HG02759 (cell line): ENCODE measurements around the gene TCF15.
"Not testable (repeated sequence)": the region's sequence is repeated elsewhere in the genome, so short reads cannot be mapped to it uniquely, and the experiment has no call there.

ENCODE experiments used
- ATAC-seq: cut with Tn5 transposase; IDR thresholded peaks from one replicate; pipeline ENCODE4 v1.9.1; 2021; ENCODE audit warnings: mild to moderate bottlenecking, moderate library complexity; ENCODE audit not compliant: unreplicated experiment

TCF15 gene

GRCh38 chr20:584161-584970, 25.7 kb downstream of the TCF15 start:
- no peak for ATAC-seq

GRCh38 chr20:582204-582603, 27.9 kb downstream of the TCF15 start:
- ATAC-seq: no peak

GRCh38 chr20:578940-579690, 31.0 kb downstream of the TCF15 start:
- ATAC-seq: not testable (repeated sequence)

GRCh38 chr20:577167-577791, 32.8 kb downstream of the TCF15 start:
- no peak for ATAC-seq

- ATAC-seq: no peak
Observed at GRCh38 chr20:576156-576555, 34.0 kb downstream of the TCF15 start.

- no peak for ATAC-seq
Observed at GRCh38 chr20:575230-575629, 34.9 kb downstream of the TCF15 start.

- ATAC-seq: no peak
Observed at GRCh38 chr20:574297-574942, 35.7 kb downstream of the TCF15 start.

- ATAC-seq: no peak
Observed at GRCh38 chr20:573414-574296, 36.5 kb downstream of the TCF15 start.

- ATAC-seq: no peak
Observed at GRCh38 chr20:572727-573126, 37.4 kb downstream of the TCF15 start.

- no peak for ATAC-seq
Observed at GRCh38 chr20:571754-572441, 38.2 kb downstream of the TCF15 start.

- no peak for ATAC-seq
Observed at GRCh38 chr20:568673-569415, 41.3 kb downstream of the TCF15 start.

GRCh38 chr20:568097-568652, 41.9 kb downstream of the TCF15 start:
- no peak for ATAC-seq

- no peak for ATAC-seq
Observed at GRCh38 chr20:564192-564591, 45.9 kb downstream of the TCF15 start.

GRCh38 chr20:563187-563586, 46.9 kb downstream of the TCF15 start:
- no peak for ATAC-seq

- no peak for ATAC-seq
Observed at GRCh38 chr20:562232-562897, 47.7 kb downstream of the TCF15 start.

GRCh38 chr20:561437-562231, 48.5 kb downstream of the TCF15 start:
- no peak for ATAC-seq

GRCh38 chr20:560680-561079, 49.4 kb downstream of the TCF15 start:
- ATAC-seq: no peak
